HepG2 (cell line): Measurements from ENCODE around the gene ALDOA. TPM values are rescaled to one million over a fixed set of nuclear protein-coding genes. Genes with fewer than 3 reads are reported as not detected.

Experiments
- AHR ChIP-seq: IDR thresholded peaks from 2 replicates; pipeline ENCODE4 v1.6.1; 2018; ENCODE audit warnings: missing genetic modification reagents, missing compliant biosample characterization
- ELF3 ChIP-seq: IDR thresholded peaks from 2 replicates; pipeline ENCODE4 v1.6.1; 2016; ENCODE audit warnings: missing genetic modification reagents, missing compliant biosample characterization
- HINFP ChIP-seq: sonication (generic); formaldehyde crosslinking; IDR thresholded peaks from 2 replicates; pipeline ENCODE4 v1.4.0; 2020; ENCODE audit warnings: low read depth, mild to moderate bottlenecking, missing genetic modification reagents
- IRF2 ChIP-seq: IDR thresholded peaks from 2 replicates; pipeline ENCODE4 v1.6.1; 2018; ENCODE audit warnings: missing genetic modification reagents, missing compliant biosample characterization
- POLR2A ChIP-seq, 2 experiments: IDR thresholded peaks; 2 replicates each; pipeline ENCODE4 v1.6.1; 2011; ENCODE audit warnings: low read depth in 2 of 2, low read length in 2 of 2, mild to moderate bottlenecking in 1 of 2, moderate library complexity in 1 of 2; ENCODE audit not compliant: insufficient read depth in 1 of 2
- SAP130 ChIP-seq: IDR thresholded peaks from 2 replicates; pipeline ENCODE4 v1.6.1; 2016; ENCODE audit warnings: low read depth
- SCMH1 ChIP-seq: sonication (generic); formaldehyde crosslinking; IDR thresholded peaks from 2 replicates; pipeline ENCODE4 v1.9.0; 2021; ENCODE audit warnings: missing genetic modification reagents, mild to moderate bottlenecking, borderline replicate concordance
- TBX3 ChIP-seq: fragments of 450-650 bp; IDR thresholded peaks from 2 replicates; pipeline ENCODE4 v1.6.1; 2017; ENCODE audit warnings: antibody characterized with exemption, mild to moderate bottlenecking, inconsistent platforms, borderline replicate concordance
- WIZ ChIP-seq: sonication (generic); formaldehyde crosslinking; IDR thresholded peaks from 2 replicates; pipeline ENCODE4 v1.5.1; 2020; ENCODE audit warnings: mild to moderate bottlenecking, missing genetic modification reagents
- ZBTB20 ChIP-seq: sonication (generic); formaldehyde crosslinking; IDR thresholded peaks from 2 replicates; pipeline ENCODE4 v1.8.1; 2023; ENCODE audit warnings: missing genetic modification reagents, low read depth, mild to moderate bottlenecking, borderline replicate concordance
- ZFP1 ChIP-seq: IDR thresholded peaks from 2 replicates; pipeline ENCODE4 v1.6.1; 2016
- ZFP36 ChIP-seq: fragments of 150-350 bp; IDR thresholded peaks from 2 replicates; pipeline ENCODE4 v1.6.1; 2018; ENCODE audit warnings: borderline replicate concordance, low read length, low read depth; ENCODE audit not compliant: partially characterized antibody
- ZNF552 ChIP-seq: sonication (generic); formaldehyde crosslinking; IDR thresholded peaks from 2 replicates; pipeline ENCODE4 v1.9.0; 2022; ENCODE audit warnings: missing genetic modification reagents, mild to moderate bottlenecking, borderline replicate concordance
- polyA plus RNA-seq, 8 experiments: library from polyadenylated mRNA; depleted of rRNA in 3 of 8; stranded (reverse) in 7 of 8; unstranded in 1 of 8; fragments of >200 nt; fragmentation: Illumina TruSeq in 4 of 8; extraction: Trizol in 4 of 8; gene quantifications; 2 replicates each; pipeline versions ENCODE4 v1.2.1 to v1.2.3, GENCODE V29; 2011 to 2016; ENCODE audit warnings: low read depth in 4 of 8, missing spikeins in 1 of 8, mixed read lengths in 1 of 8; ENCODE audit not compliant: insufficient read depth in 1 of 8
- total RNA-seq, 5 experiments: library from RNA; depleted of rRNA; stranded (reverse); fragments of >200 nt; fragmentation: Illumina TruSeq; extraction: Trizol; gene quantifications; 2 replicates each; pipeline ENCODE4 v1.2.3, GENCODE V29; 2016; ENCODE audit warnings: low read depth in 1 of 5
- TF ChIP-seq, protein P1 (sequence below): IDR thresholded peaks from 2 replicates; pipeline ENCODE4 v1.4.0; 2020; ENCODE audit warnings: mild to moderate bottlenecking, missing genetic modification reagents
- TF ChIP-seq, protein P2 (sequence below): sonication (generic); formaldehyde crosslinking; IDR thresholded peaks from 2 replicates; pipeline ENCODE4 v1.5.1; 2020; ENCODE audit warnings: mild to moderate bottlenecking, missing genetic modification reagents
- TF ChIP-seq, protein P3 (sequence below): IDR thresholded peaks from 2 replicates; pipeline ENCODE4 v1.6.1; 2016; ENCODE audit warnings: low read depth

The ALDOA gene
- total and polyA plus RNA-seq, 2 of the 13 experiments (the other 11 are each of a cell fraction or from before 2014, with no cell fraction given): 925 to 1,884 TPM

DNA sequence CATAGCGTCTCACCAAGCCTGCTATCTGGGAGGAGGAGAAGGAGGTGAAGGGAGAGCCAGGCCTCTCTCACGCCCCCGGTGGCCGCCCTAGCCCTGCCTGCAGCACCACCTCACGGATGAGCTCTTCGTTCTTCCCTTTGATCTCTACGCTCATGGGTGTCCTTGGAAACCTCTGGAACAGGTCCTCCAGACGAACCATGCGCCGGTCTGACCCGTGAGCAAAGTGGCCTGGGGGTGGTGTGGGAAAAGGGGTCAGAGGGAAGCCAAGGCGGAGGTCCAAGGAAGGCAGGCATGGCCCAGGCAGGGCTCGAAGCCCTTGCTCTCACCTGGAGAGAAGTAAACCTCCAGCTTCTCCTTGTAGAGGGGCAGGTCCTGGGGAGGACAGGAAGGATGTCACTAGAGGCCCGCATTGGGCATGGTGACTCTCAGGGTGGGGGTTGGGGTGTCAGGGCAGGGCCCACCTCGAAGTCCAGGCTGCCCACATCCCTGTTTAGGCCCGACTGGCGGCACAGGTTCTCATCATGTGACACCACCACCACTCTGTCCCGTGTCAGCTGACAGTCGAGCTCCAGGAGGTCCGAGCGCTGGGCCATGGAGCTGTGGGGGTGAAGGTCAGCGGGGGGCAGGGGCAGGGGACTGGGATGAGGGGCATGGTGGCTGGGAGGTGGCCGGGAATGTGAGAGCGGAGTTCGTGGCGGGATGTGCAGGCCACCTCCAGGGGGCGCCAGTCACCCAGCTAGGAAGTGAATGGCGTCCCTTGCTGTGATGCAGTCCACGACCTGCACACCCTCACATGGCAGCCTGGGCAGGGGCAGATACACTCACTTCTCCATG, 46.9 kb downstream of the ALDOA start (continued):
- TF ChIP-seq ELF3 (peak; percentile 58; the same call in 1 of the 2 replicates), ZBTB20 (CRISPR knock-in tag) (peak; percentile 74; the same call in 1 of the 2 replicates), TBX3 (no peak), AHR (CRISPR knock-in tag) (peak; percentile 16; the same call in 1 of the 2 replicates), ZFP1 (CRISPR knock-in tag) (no peak), IRF2 (CRISPR knock-in tag) (peak; percentile 66; the same call in 1 of the 2 replicates), HINFP (CRISPR knock-in tag) (no peak), ZFP36 (no peak), WIZ (peak; percentile 66; the same call in 1 of the 2 replicates), SAP130 (peak; percentile 61), SCMH1 (no peak), ZNF552 (CRISPR knock-in tag) (peak; percentile 51; the same call in 1 of the 2 replicates), POLR2A (IDR thresholded peaks at IDR 0.05; ENCODE audit: insufficient read depth in 1 of 2, low read depth in 2 of 2, low read length in 2 of 2) (peak; percentile 21 to 47; a peak in 1 of 4 replicates)
- TF ChIP-seq, protein P1, sequence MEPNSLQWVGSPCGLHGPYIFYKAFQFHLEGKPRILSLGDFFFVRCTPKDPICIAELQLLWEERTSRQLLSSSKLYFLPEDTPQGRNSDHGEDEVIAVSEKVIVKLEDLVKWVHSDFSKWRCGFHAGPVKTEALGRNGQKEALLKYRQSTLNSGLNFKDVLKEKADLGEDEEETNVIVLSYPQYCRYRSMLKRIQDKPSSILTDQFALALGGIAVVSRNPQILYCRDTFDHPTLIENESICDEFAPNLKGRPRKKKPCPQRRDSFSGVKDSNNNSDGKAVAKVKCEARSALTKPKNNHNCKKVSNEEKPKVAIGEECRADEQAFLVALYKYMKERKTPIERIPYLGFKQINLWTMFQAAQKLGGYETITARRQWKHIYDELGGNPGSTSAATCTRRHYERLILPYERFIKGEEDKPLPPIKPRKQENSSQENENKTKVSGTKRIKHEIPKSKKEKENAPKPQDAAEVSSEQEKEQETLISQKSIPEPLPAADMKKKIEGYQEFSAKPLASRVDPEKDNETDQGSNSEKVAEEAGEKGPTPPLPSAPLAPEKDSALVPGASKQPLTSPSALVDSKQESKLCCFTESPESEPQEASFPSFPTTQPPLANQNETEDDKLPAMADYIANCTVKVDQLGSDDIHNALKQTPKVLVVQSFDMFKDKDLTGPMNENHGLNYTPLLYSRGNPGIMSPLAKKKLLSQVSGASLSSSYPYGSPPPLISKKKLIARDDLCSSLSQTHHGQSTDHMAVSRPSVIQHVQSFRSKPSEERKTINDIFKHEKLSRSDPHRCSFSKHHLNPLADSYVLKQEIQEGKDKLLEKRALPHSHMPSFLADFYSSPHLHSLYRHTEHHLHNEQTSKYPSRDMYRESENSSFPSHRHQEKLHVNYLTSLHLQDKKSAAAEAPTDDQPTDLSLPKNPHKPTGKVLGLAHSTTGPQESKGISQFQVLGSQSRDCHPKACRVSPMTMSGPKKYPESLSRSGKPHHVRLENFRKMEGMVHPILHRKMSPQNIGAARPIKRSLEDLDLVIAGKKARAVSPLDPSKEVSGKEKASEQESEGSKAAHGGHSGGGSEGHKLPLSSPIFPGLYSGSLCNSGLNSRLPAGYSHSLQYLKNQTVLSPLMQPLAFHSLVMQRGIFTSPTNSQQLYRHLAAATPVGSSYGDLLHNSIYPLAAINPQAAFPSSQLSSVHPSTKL (CRISPR knock-in tag): 0 out of 2 replicates have a peak, but pooled peaks have one; percentile 54
- TF ChIP-seq, protein P2, sequence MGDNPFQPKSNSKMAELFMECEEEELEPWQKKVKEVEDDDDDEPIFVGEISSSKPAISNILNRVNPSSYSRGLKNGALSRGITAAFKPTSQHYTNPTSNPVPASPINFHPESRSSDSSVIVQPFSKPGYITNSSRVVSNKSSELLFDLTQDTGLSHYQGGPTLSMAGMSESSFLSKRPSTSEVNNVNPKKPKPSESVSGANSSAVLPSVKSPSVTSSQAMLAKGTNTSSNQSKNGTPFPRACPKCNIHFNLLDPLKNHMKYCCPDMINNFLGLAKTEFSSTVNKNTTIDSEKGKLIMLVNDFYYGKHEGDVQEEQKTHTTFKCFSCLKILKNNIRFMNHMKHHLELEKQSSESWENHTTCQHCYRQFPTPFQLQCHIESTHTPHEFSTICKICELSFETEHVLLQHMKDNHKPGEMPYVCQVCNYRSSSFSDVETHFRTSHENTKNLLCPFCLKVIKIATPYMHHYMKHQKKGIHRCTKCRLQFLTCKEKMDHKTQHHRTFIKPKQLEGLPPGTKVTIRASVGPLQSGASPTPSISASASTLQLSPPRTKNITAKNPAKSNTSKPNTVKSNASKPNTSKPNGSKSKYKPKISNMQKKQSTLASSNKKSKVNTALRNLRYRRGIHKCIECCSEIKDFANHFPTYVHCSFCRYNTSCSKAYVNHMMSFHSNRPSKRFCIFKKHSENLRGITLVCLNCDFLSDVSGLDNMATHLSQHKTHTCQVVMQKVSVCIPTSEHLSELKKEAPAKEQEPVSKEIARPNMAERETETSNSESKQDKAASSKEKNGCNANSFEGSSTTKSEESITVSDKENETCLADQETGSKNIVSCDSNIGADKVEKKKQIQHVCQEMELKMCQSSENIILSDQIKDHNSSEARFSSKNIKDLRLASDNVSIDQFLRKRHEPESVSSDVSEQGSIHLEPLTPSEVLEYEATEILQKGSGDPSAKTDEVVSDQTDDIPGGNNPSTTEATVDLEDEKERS: peak; percentile 87; the same call in 1 of the 2 replicates
- TF ChIP-seq, protein P3, sequence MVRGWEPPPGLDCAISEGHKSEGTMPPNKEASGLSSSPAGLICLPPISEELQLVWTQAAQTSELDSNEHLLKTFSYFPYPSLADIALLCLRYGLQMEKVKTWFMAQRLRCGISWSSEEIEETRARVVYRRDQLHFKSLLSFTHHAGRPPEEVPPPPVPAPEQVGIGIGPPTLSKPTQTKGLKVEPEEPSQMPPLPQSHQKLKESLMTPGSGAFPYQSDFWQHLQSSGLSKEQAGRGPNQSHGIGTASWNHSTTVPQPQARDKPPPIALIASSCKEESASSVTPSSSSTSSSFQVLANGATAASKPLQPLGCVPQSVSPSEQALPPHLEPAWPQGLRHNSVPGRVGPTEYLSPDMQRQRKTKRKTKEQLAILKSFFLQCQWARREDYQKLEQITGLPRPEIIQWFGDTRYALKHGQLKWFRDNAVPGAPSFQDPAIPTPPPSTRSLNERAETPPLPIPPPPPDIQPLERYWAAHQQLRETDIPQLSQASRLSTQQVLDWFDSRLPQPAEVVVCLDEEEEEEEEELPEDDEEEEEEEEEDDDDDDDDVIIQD (CRISPR knock-in tag): 0 out of 2 replicates have a peak, but pooled peaks have one; percentile 9
